Measurements from ENCODE around the gene ALS2CL. TPM values are rescaled to one million over a fixed set of nuclear protein-coding genes. Genes with fewer than 3 reads are reported as not detected.

Gene ALS2CL
- polyA plus RNA-seq, 10 donors: 2.8 to 10.3 (median 5.1) TPM

- no peak for DNase-seq
Observed at GRCh38 chr3:46639221-46639620, 54.3 kb downstream of the ALS2CL start.

- DNase-seq: no peak
Observed at GRCh38 chr3:46634856-46635255, 58.6 kb downstream of the ALS2CL start.

GRCh38 chr3:46632792-46633191 is 60.7 kb downstream of the ALS2CL start:
- no peak for DNase-seq

- DNase-seq: peak; percentile 76 to 95 (median 85)
Observed at GRCh38 chr3:46629551-46630517, 63.6 kb downstream of the ALS2CL start.

GRCh38 chr3:46628901-46629369 is 64.5 kb downstream of the ALS2CL start:
- peak; percentile 52 to 84 (median 64) for DNase-seq

- DNase-seq: no peak
Observed at GRCh38 chr3:46627078-46627477, 66.4 kb downstream of the ALS2CL start.

GRCh38 chr3:46626039-46626438 is 67.4 kb downstream of the ALS2CL start:
- DNase-seq: no peak

GRCh38 chr3:46624975-46625490 is 68.4 kb downstream of the ALS2CL start:
- DNase-seq: no peak

GRCh38 chr3:46624533-46624932 is 68.9 kb downstream of the ALS2CL start:
- DNase-seq: no peak

- no peak for DNase-seq
Observed at GRCh38 chr3:46619845-46620778, 73.4 kb downstream of the ALS2CL start.

Other genes with a start within 250 kb of the ALS2CL start
- gene LTF, start 228.8 kb downstream of the ALS2CL start, polyA plus RNA-seq (ENCODE audit: insufficient read length in 10 of 10): 1 to 10 TPM; 1.2 to 3.9 (median 1.9) TPM
- under 1 TPM in 1 of 10 donors, not detected in 9; 0.15 TPM for gene RTP3, start 195.7 kb downstream of the ALS2CL start, polyA plus RNA-seq (ENCODE audit: insufficient read length in 10 of 10)
- 1 to 10 TPM; 1.9 to 5.3 (median 4.0) TPM for gene LRRC2, start 127.4 kb downstream of the ALS2CL start, polyA plus RNA-seq (ENCODE audit: insufficient read length in 10 of 10)
- under 1 TPM; 0.13 to 0.41 (median 0.27) TPM for gene FAM240A, start 81.2 kb downstream of the ALS2CL start, polyA plus RNA-seq (ENCODE audit: insufficient read length in 10 of 10)
- 1 to 10 TPM in 3 of 10 donors, under 1 TPM in 7; 0.62 to 1.9 (median 0.90) TPM for gene TMIE, start 7.7 kb upstream of the ALS2CL start, polyA plus RNA-seq (ENCODE audit: insufficient read length in 10 of 10)
- gene PRSS50, start 24.2 kb upstream of the ALS2CL start, polyA plus RNA-seq (ENCODE audit: insufficient read length in 10 of 10): under 1 TPM in 7 of 10 donors, not detected in 3; 0.09 to 0.30 (median 0.16) TPM
- 100 to 1,000 TPM in 9 of 10 donors, 10 to 100 TPM in 1; 75.8 to 575 (median 346) TPM for gene MYL3, start 169.8 kb upstream of the ALS2CL start, polyA plus RNA-seq (ENCODE audit: insufficient read length in 10 of 10)
- 10 to 100 TPM in 4 of 10 donors, 1 to 10 TPM in 6; 6.9 to 39.0 (median 8.6) TPM for gene PTH1R, start 184.0 kb upstream of the ALS2CL start, polyA plus RNA-seq (ENCODE audit: insufficient read length in 10 of 10)